ENCODE measurements around the gene EMB. TPM values are rescaled to one million over a fixed set of nuclear protein-coding genes. Genes with fewer than 3 reads are reported as not detected.
"Not testable (repeated sequence)": the region's sequence is repeated elsewhere in the genome, so short reads cannot be mapped to it uniquely, and the experiment has no call there.

Gene EMB
- total RNA-seq, 1 donor from 2014 or later = 27.5 TPM

GRCh38 chr5:50415912-50416311 lies 25.2 kb downstream of the EMB start:
- H3K27ac Mint-ChIP-seq (ENCODE audit: unreplicated experiment) = no peak overlapping the region
- peaks cover 3% of the 10 kb centered on the region for H3K27me3 Mint-ChIP-seq (ENCODE audit: unreplicated experiment)
- no peaks in the 10 kb centered on the region for H3K9me3 Mint-ChIP-seq (ENCODE audit: unreplicated experiment)
- H3K36me3 Mint-ChIP-seq (ENCODE audit: low read depth, unreplicated experiment) = peaks cover 3% of the 10 kb centered on the region
- TF ChIP-seq CTCF (IDR thresholded peaks at IDR 0.05; ENCODE audit: unreplicated experiment) = no peak
- no peak for DNase-seq (ENCODE audit: low spot score)
- no peaks in the 10 kb centered on the region for H3K4me1 Mint-ChIP-seq (ENCODE audit: unreplicated experiment)
- no peak overlapping the region for H3K4me3 Mint-ChIP-seq (ENCODE audit: unreplicated experiment)

GRCh38 chr5:50410932-50411331 lies 30.2 kb downstream of the EMB start:
- not testable (repeated sequence) for H3K36me3 Mint-ChIP-seq (ENCODE audit: low read depth, unreplicated experiment); DNase-seq (ENCODE audit: low spot score); H3K27me3 Mint-ChIP-seq (ENCODE audit: unreplicated experiment); H3K27ac Mint-ChIP-seq (ENCODE audit: unreplicated experiment); H3K4me1 Mint-ChIP-seq (ENCODE audit: unreplicated experiment); H3K4me3 Mint-ChIP-seq (ENCODE audit: unreplicated experiment); H3K9me3 Mint-ChIP-seq (ENCODE audit: unreplicated experiment)

GRCh38 chr5:50406877-50407276 lies 34.2 kb downstream of the EMB start:
- no peak for DNase-seq (ENCODE audit: low spot score)
- H3K36me3 Mint-ChIP-seq (ENCODE audit: low read depth, unreplicated experiment) = no peaks in the 10 kb centered on the region
- no peaks in the 10 kb centered on the region for H3K9me3 Mint-ChIP-seq (ENCODE audit: unreplicated experiment)
- no peak for TF ChIP-seq CTCF (IDR thresholded peaks at IDR 0.05; ENCODE audit: unreplicated experiment)
- H3K27ac Mint-ChIP-seq (ENCODE audit: unreplicated experiment) = no peak overlapping the region
- H3K27me3 Mint-ChIP-seq (ENCODE audit: unreplicated experiment) = peaks cover 2% of the 10 kb centered on the region
- H3K4me3 Mint-ChIP-seq (ENCODE audit: unreplicated experiment) = no peak overlapping the region
- peaks cover 5% of the 10 kb centered on the region for H3K4me1 Mint-ChIP-seq (ENCODE audit: unreplicated experiment)

GRCh38 chr5:50401336-50401735 lies 39.8 kb downstream of the EMB start:
- no peak for TF ChIP-seq CTCF (IDR thresholded peaks at IDR 0.05; ENCODE audit: unreplicated experiment)
- no peaks in the 10 kb centered on the region for H3K27me3 Mint-ChIP-seq (ENCODE audit: unreplicated experiment)
- H3K4me1 Mint-ChIP-seq (ENCODE audit: unreplicated experiment) = no peaks in the 10 kb centered on the region
- H3K27ac Mint-ChIP-seq (ENCODE audit: unreplicated experiment) = no peak overlapping the region
- DNase-seq (ENCODE audit: low spot score) = no peak
- H3K36me3 Mint-ChIP-seq (ENCODE audit: low read depth, unreplicated experiment) = no peaks in the 10 kb centered on the region
- H3K9me3 Mint-ChIP-seq (ENCODE audit: unreplicated experiment) = no peaks in the 10 kb centered on the region
- no peak overlapping the region for H3K4me3 Mint-ChIP-seq (ENCODE audit: unreplicated experiment)

GRCh38 chr5:50393925-50394609 lies 47.0 kb downstream of the EMB start:
- H3K36me3 Mint-ChIP-seq (ENCODE audit: low read depth, unreplicated experiment); H3K4me1 Mint-ChIP-seq (ENCODE audit: unreplicated experiment); H3K9me3 Mint-ChIP-seq (ENCODE audit: unreplicated experiment); H3K4me3 Mint-ChIP-seq (ENCODE audit: unreplicated experiment); DNase-seq (ENCODE audit: low spot score); H3K27me3 Mint-ChIP-seq (ENCODE audit: unreplicated experiment); H3K27ac Mint-ChIP-seq (ENCODE audit: unreplicated experiment): not testable (repeated sequence)

- DNase-seq (ENCODE audit: low spot score); H3K27me3 Mint-ChIP-seq (ENCODE audit: unreplicated experiment); H3K36me3 Mint-ChIP-seq (ENCODE audit: low read depth, unreplicated experiment); H3K27ac Mint-ChIP-seq (ENCODE audit: unreplicated experiment); H3K4me1 Mint-ChIP-seq (ENCODE audit: unreplicated experiment); H3K9me3 Mint-ChIP-seq (ENCODE audit: unreplicated experiment); H3K4me3 Mint-ChIP-seq (ENCODE audit: unreplicated experiment): not testable (repeated sequence)
These were observed 48.8 kb downstream of the EMB start for GRCh38 chr5:50392289-50392688.

- not testable (repeated sequence) for H3K27ac Mint-ChIP-seq (ENCODE audit: unreplicated experiment); H3K4me1 Mint-ChIP-seq (ENCODE audit: unreplicated experiment); H3K9me3 Mint-ChIP-seq (ENCODE audit: unreplicated experiment); H3K36me3 Mint-ChIP-seq (ENCODE audit: low read depth, unreplicated experiment); H3K4me3 Mint-ChIP-seq (ENCODE audit: unreplicated experiment); H3K27me3 Mint-ChIP-seq (ENCODE audit: unreplicated experiment); DNase-seq (ENCODE audit: low spot score)
These were observed 56.7 kb downstream of the EMB start for GRCh38 chr5:50384381-50384780.

GRCh38 chr5:50376696-50377095 lies 64.4 kb downstream of the EMB start:
- not testable (repeated sequence) for H3K27ac Mint-ChIP-seq (ENCODE audit: unreplicated experiment); H3K9me3 Mint-ChIP-seq (ENCODE audit: unreplicated experiment); DNase-seq (ENCODE audit: low spot score); H3K4me1 Mint-ChIP-seq (ENCODE audit: unreplicated experiment); H3K4me3 Mint-ChIP-seq (ENCODE audit: unreplicated experiment); H3K27me3 Mint-ChIP-seq (ENCODE audit: unreplicated experiment)
- peaks cover 17% of the 10 kb centered on the region for H3K36me3 Mint-ChIP-seq (ENCODE audit: low read depth, unreplicated experiment)

- H3K4me1 Mint-ChIP-seq (ENCODE audit: unreplicated experiment); H3K27ac Mint-ChIP-seq (ENCODE audit: unreplicated experiment); H3K27me3 Mint-ChIP-seq (ENCODE audit: unreplicated experiment); DNase-seq (ENCODE audit: low spot score); H3K4me3 Mint-ChIP-seq (ENCODE audit: unreplicated experiment): not testable (repeated sequence)
- Mint-ChIP-seq H3K9me3 (ENCODE audit: unreplicated experiment) (peaks cover 32% of the 10 kb centered on the region), H3K36me3 (ENCODE audit: low read depth, unreplicated experiment) (peaks cover 27% of the 10 kb centered on the region)
These were observed 71.6 kb downstream of the EMB start for GRCh38 chr5:50369287-50370033.
